MM.1S (cell line): ENCODE results near the gene GCM1.

Experiments used
- DNase-seq: peaks from one replicate; pipeline ENCODE4 v3.0.0-alpha.2; 2015
- H2AFZ ChIP-seq: fragments of 300-600 bp; sonication (generic); 2 replicates; pipeline ENCODE4 v1.6.0; 2016; ENCODE audit warnings: antibody characterized with exemption, low read length
- H3F3A ChIP-seq: fragments of 300-600 bp; sonication (generic); 2 replicates; pipeline ENCODE4 v1.6.1; 2016; ENCODE audit warnings: mild to moderate bottlenecking, antibody characterized with exemption, low read length, moderate library complexity, mixed read lengths; ENCODE audit not compliant: insufficient read depth
- H3K27ac ChIP-seq: fragments of 300-600 bp; sonication (generic); 2 replicates; pipeline ENCODE4 v1.5.1; 2016; ENCODE audit warnings: mild to moderate bottlenecking, low read length
- H3K27me3 ChIP-seq: fragments of 300-600 bp; sonication (generic); replicated peaks from 2 replicates; pipeline ENCODE4 v1.6.0; 2016; ENCODE audit warnings: low read length; ENCODE audit not compliant: insufficient read depth
- H3K36me3 ChIP-seq: fragments of 300-600 bp; sonication (generic); replicated peaks from 2 replicates; pipeline ENCODE4 v1.6.1; 2016; ENCODE audit warnings: mild to moderate bottlenecking, low read length, mixed read lengths; ENCODE audit not compliant: insufficient read depth
- H3K4me1 ChIP-seq: fragments of 300-600 bp; sonication (generic); 2 replicates; pipeline ENCODE4 v1.6.1; 2016; ENCODE audit warnings: low read length, mixed read lengths
- H3K4me2 ChIP-seq: fragments of 300-600 bp; sonication (generic); 2 replicates; pipeline ENCODE4 v1.6.0; 2016; ENCODE audit warnings: low read depth, low read length
- H3K4me3 ChIP-seq: fragments of 300-600 bp; sonication (generic); 2 replicates; pipeline ENCODE4 v1.5.1; 2016; ENCODE audit warnings: low read length, mixed read lengths
- H3K79me2 ChIP-seq: fragments of 300-600 bp; sonication (generic); 2 replicates; pipeline ENCODE4 v1.6.1; 2016; ENCODE audit warnings: mixed run types, low read length, mixed read lengths
- H3K9ac ChIP-seq: fragments of 300-600 bp; sonication (generic); 2 replicates; pipeline ENCODE4 v1.6.1; 2016; ENCODE audit warnings: low read length, mixed read lengths
- H3K9me2 ChIP-seq: fragments of 300-600 bp; sonication (generic); replicated peaks from 2 replicates; pipeline ENCODE4 v1.6.1; 2016; ENCODE audit warnings: mild to moderate bottlenecking, low read length, mixed read lengths; ENCODE audit not compliant: insufficient read depth
- H3K9me3 ChIP-seq: fragments of 300-600 bp; sonication (generic); replicated peaks from 2 replicates; pipeline ENCODE4 v1.6.1; 2016; ENCODE audit warnings: mild to moderate bottlenecking, low read length, mixed read lengths; ENCODE audit not compliant: insufficient read depth
- H4K20me1 ChIP-seq: fragments of 300-600 bp; sonication (generic); 2 replicates; pipeline ENCODE4 v1.6.1; 2016; ENCODE audit warnings: mild to moderate bottlenecking, low read length, moderate library complexity, mixed read lengths; ENCODE audit not compliant: insufficient read depth
- EZH2 ChIP-seq: fragments of 300-600 bp; sonication (generic); optimal IDR thresholded peaks from 2 replicates; pipeline ENCODE3; 2017; ENCODE audit warnings: low read depth, mild to moderate bottlenecking, antibody characterized with exemption, low read length, mixed read lengths
- EZH2phosphoT487 ChIP-seq: fragments of 300-600 bp; sonication (generic); IDR thresholded peaks from 2 replicates; pipeline ENCODE4 v1.6.1; 2018; ENCODE audit warnings: antibody characterized with exemption, low read length
- TF ChIP-seq, protein P1 (sequence below): fragments of 300-600 bp; sonication (generic); IDR thresholded peaks from 2 replicates; pipeline ENCODE4 v1.5.1; 2016; ENCODE audit warnings: antibody characterized with exemption, low read length, mixed read lengths

The GCM1 gene

DNA sequence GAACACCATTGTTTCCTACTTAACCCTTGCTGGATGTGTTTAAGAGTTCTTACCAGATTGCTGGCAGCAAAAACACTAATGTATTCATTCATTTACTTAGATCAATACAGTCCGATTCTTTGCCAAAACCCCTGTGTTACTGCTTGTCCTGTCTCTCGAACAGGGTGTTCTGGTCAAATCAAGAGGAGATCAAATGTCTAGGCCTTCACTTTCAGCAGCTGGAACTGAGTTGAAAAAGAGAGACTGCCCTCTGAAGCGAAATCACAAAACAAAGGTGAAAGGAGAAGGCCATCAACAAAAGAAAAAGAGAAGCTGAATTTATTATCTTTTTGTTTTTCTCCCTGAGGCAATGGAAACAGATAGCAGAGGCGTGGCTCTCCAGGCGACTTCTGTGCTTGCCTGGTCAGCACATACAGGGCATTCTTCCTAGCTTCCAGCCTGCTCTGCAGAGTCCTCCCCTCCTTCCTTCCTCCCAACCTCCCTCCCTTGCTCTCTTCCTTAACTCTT is 44.1 kb upstream of the GCM1 start:
- no peaks in the 10 kb centered on the region for H3K9me2 ChIP-seq
- H3K4me1 ChIP-seq: no peaks in the 10 kb centered on the region
- no peaks in the 10 kb centered on the region for H3K36me3 ChIP-seq
- no peaks in the 10 kb centered on the region for H4K20me1 ChIP-seq
- H3K27ac ChIP-seq: no peak overlapping the region
- H2AFZ ChIP-seq: no peak overlapping the region
- H3K9ac ChIP-seq: no peak overlapping the region
- TF ChIP-seq, protein P1, sequence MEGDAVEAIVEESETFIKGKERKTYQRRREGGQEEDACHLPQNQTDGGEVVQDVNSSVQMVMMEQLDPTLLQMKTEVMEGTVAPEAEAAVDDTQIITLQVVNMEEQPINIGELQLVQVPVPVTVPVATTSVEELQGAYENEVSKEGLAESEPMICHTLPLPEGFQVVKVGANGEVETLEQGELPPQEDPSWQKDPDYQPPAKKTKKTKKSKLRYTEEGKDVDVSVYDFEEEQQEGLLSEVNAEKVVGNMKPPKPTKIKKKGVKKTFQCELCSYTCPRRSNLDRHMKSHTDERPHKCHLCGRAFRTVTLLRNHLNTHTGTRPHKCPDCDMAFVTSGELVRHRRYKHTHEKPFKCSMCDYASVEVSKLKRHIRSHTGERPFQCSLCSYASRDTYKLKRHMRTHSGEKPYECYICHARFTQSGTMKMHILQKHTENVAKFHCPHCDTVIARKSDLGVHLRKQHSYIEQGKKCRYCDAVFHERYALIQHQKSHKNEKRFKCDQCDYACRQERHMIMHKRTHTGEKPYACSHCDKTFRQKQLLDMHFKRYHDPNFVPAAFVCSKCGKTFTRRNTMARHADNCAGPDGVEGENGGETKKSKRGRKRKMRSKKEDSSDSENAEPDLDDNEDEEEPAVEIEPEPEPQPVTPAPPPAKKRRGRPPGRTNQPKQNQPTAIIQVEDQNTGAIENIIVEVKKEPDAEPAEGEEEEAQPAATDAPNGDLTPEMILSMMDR: no peak
- TF ChIP-seq EZH2phosphoT487 (no peak), EZH2 (no peak)
- H3K79me2 ChIP-seq: no peaks in the 10 kb centered on the region
- H3K4me3 ChIP-seq: no peak overlapping the region
- H3K27me3 ChIP-seq: no peaks in the 10 kb centered on the region
- no peak overlapping the region for H3K4me2 ChIP-seq
- H3F3A ChIP-seq: no peaks in the 10 kb centered on the region
- H3K9me3 ChIP-seq: no peaks in the 10 kb centered on the region
- no peak for DNase-seq

DNA sequence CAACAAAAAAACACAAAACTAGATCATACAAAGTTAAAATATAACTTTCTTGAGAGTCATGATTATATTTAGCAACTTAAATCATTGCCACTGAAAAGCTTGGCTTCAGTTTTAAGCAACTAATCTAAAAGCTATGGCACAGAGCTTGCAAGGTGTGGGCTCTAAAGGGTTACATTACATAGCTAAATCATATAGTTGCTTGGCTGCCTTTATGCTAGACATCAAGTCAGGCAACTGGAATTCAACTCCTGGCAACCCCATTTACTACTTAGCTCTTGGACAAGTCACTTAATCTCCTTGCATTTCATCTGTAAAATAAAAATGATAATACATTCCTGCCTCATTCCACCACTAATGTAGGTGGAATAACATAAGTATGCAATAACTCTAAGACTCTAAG is 40.9 kb upstream of the GCM1 start:
- Histone ChIP-seq H3K4me1 (no peaks in the 10 kb centered on the region), H3K4me3 (no peak overlapping the region), H4K20me1 (no peaks in the 10 kb centered on the region), H3K9me3 (no peaks in the 10 kb centered on the region), H3K9ac (no peak overlapping the region), H3K36me3 (no peaks in the 10 kb centered on the region), H3K27me3 (no peaks in the 10 kb centered on the region), H3K79me2 (no peaks in the 10 kb centered on the region), H3K27ac (no peak overlapping the region), H3K4me2 (no peak overlapping the region), H3F3A (no peaks in the 10 kb centered on the region), H2AFZ (no peak overlapping the region), H3K9me2 (no peaks in the 10 kb centered on the region)
- TF ChIP-seq EZH2 (no peak), EZH2phosphoT487 (no peak)
- TF ChIP-seq, protein P1: no peak
- DNase-seq: no peak

DNA sequence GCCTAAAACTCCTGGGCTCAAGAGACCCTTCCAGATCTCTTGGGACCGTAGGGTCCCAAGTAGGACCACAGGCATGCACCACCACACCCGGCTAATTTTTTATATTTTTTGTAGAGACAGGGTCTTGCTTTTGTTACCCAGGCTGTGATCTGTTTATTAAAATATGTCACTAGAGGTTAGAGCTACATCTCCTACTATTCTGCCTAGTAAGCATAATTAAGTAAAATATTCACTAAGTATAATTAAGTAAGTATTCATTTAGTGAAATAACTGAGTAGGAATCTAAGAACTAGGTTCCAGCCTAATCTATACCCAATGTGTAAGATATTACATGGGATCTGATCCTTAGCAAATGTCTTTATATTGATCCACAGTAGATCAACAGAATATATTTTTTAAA is 40.2 kb upstream of the GCM1 start:
- DNase-seq: no peak
- Histone ChIP-seq H3F3A (no peaks in the 10 kb centered on the region), H2AFZ (no peak overlapping the region), H3K4me2 (no peak overlapping the region), H3K27ac (no peak overlapping the region), H4K20me1 (no peaks in the 10 kb centered on the region), H3K4me3 (no peak overlapping the region), H3K36me3 (no peaks in the 10 kb centered on the region), H3K27me3 (no peaks in the 10 kb centered on the region), H3K9me3 (no peaks in the 10 kb centered on the region), H3K9me2 (no peaks in the 10 kb centered on the region), H3K9ac (no peak overlapping the region), H3K4me1 (no peaks in the 10 kb centered on the region), H3K79me2 (no peaks in the 10 kb centered on the region)
- TF ChIP-seq EZH2phosphoT487 (no peak), EZH2 (no peak)
- TF ChIP-seq, protein P1: no peak
